PC-9 (cell line): ENCODE data around the gene LIF. TPM values are rescaled to one million over a fixed set of nuclear protein-coding genes. Genes with fewer than 3 reads are reported as not detected.

Experiments used
- BruUV-seq: library from RNA; stranded (reverse); fragments of 400-500 nt; replicated peaks from 2 replicates; lab custom pipeline; 2021; lab: Mats Ljungman, UMichigan
- CTCF ChIA-PET: fragments of 300-600 bp; sonication (Branson Sonifier 250); formaldehyde crosslinking; loops from one replicate; lab custom pipeline; 2022; ENCODE audit warnings: antibody characterized with exemption; lab: Charles Lee
- POLR2A ChIA-PET: fragments of 300-600 bp; sonication (Branson Sonifier 250); formaldehyde crosslinking; loops from one replicate; lab custom pipeline; 2022; ENCODE audit warnings: antibody characterized with exemption; ENCODE audit not compliant: unreplicated experiment; lab: Charles Lee
- DNase-seq, 2 experiments: peaks; one replicate each; pipeline versions ENCODE4 v3.0.0 to v3.0.0-alpha.2; 2015 to 2022; ENCODE audit warnings: mixed read lengths in 1 of 2
- H2AFZ ChIP-seq: fragments of 200-600 bp; sonication (generic); 2 replicates; pipeline ENCODE4 v1.8.1; 2017; ENCODE audit warnings: antibody characterized with exemption
- H3F3A ChIP-seq: fragments of 200-600 bp; sonication (generic); 2 replicates; pipeline ENCODE4 v1.8.1; 2017; ENCODE audit warnings: antibody characterized with exemption, mild to moderate bottlenecking, low read depth; ENCODE audit not compliant: insufficient read depth
- H3K27ac ChIP-seq: fragments of 200-600 bp; sonication (generic); 2 replicates; pipeline ENCODE4 v1.6.1; 2016; ENCODE audit warnings: mixed run types
- H3K27me3 ChIP-seq: fragments of 200-600 bp; sonication (generic); 2 replicates; pipeline ENCODE4 v1.6.1; 2016; ENCODE audit warnings: low read depth, mixed run types; ENCODE audit not compliant: insufficient read depth
- H3K36me3 ChIP-seq: fragments of 200-600 bp; sonication (generic); 2 replicates; pipeline ENCODE4 v1.6.1; 2016; ENCODE audit warnings: low read depth, mixed run types
- H3K4me1 ChIP-seq: fragments of 200-600 bp; sonication (generic); replicated peaks from 2 replicates; pipeline ENCODE4 v1.6.1; 2016; ENCODE audit warnings: mixed run types; ENCODE audit not compliant: insufficient read depth
- H3K4me2 ChIP-seq: fragments of 200-600 bp; sonication (generic); 2 replicates; pipeline ENCODE4 v1.6.1; 2017; ENCODE audit warnings: mixed run types
- H3K4me3 ChIP-seq: fragments of 200-600 bp; sonication (generic); 2 replicates; pipeline ENCODE4 v1.6.1; 2016; ENCODE audit warnings: mixed run types
- H3K79me2 ChIP-seq: fragments of 200-600 bp; sonication (generic); 2 replicates; pipeline ENCODE4 v1.6.1; 2017; ENCODE audit warnings: low read depth, mixed run types
- H3K9me2 ChIP-seq: fragments of 200-600 bp; sonication (generic); 2 replicates; pipeline ENCODE4 v1.8.1; 2017; ENCODE audit warnings: mild to moderate bottlenecking; ENCODE audit not compliant: insufficient read depth
- H3K9me3 ChIP-seq: fragments of 200-600 bp; sonication (generic); 2 replicates; pipeline ENCODE4 v1.8.1; 2016; ENCODE audit warnings: low read depth; ENCODE audit not compliant: insufficient read depth
- H4K20me1 ChIP-seq: fragments of 200-600 bp; sonication (generic); 2 replicates; pipeline ENCODE4 v1.8.1; 2017; ENCODE audit not compliant: insufficient read depth
- EZH2 ChIP-seq: fragments of 200-600 bp; sonication (generic); IDR thresholded peaks from 2 replicates; pipeline ENCODE4 v1.8.0; 2017; ENCODE audit warnings: antibody characterized with exemption, low read depth
- intact Hi-C: fragments of 100-400 bp; cut with micrococcal nuclease; formaldehyde crosslinking; loops from one replicate; pipeline ENCODE4 v1.10.0; 2022; ENCODE audit not compliant: unreplicated experiment
- total RNA-seq: library from RNA; stranded (reverse); gene quantifications from 2 replicates; pipeline ENCODE4 v1.2.3, GENCODE V29; 2021
- TF ChIP-seq, protein P1 (sequence below): fragments of 200-600 bp; sonication (generic); conservative IDR thresholded peaks from 2 replicates; pipeline ENCODE4 v1.6.1; 2017; ENCODE audit warnings: mixed run types, antibody characterized with exemption, mild to moderate bottlenecking, moderate library complexity

LIF gene
- total RNA-seq, 1 experiment from 2014 or later: 17.4 TPM

DNA sequence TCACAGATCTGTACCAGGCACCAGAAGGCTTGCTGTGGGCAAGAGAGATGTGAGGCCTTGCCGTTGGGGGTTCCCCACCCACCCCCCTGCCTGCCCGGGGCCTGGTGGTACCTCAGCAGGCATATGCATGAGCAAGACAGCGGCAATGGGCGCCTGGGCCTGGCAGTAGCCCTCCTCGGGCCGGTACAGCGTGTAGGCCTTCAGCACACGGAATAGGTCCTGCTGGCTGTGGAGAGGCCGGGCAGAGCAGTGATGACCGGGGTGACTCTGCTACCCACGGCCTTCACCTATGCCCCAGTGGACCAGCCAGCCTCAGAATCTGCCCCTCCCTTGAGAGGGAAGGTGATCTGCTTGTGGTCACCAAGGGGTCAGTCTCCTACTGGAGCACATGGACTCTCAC, 48.3 kb upstream of the LIF start:
- TF ChIP-seq EZH2: no peak
- TF ChIP-seq, protein P1, sequence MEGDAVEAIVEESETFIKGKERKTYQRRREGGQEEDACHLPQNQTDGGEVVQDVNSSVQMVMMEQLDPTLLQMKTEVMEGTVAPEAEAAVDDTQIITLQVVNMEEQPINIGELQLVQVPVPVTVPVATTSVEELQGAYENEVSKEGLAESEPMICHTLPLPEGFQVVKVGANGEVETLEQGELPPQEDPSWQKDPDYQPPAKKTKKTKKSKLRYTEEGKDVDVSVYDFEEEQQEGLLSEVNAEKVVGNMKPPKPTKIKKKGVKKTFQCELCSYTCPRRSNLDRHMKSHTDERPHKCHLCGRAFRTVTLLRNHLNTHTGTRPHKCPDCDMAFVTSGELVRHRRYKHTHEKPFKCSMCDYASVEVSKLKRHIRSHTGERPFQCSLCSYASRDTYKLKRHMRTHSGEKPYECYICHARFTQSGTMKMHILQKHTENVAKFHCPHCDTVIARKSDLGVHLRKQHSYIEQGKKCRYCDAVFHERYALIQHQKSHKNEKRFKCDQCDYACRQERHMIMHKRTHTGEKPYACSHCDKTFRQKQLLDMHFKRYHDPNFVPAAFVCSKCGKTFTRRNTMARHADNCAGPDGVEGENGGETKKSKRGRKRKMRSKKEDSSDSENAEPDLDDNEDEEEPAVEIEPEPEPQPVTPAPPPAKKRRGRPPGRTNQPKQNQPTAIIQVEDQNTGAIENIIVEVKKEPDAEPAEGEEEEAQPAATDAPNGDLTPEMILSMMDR: no peak
- ChIA-PET POLR2A (interaction anchor here (0.7 kb wide), 1 partner anchor 22 kb away, joined by 3 read pairs; no protein-coding TSS in a partner anchor), CTCF (no interaction called here)
- no peaks in the 10 kb centered on the region for H4K20me1 ChIP-seq
- peaks cover 19% of the 10 kb centered on the region for H3K79me2 ChIP-seq
- peaks cover 8% of the 10 kb centered on the region for H3K36me3 ChIP-seq
- no peak overlapping the region for H3K4me2 ChIP-seq
- no peak overlapping the region for H3K4me3 ChIP-seq
- peaks cover 56% of the 10 kb centered on the region for H3K4me1 ChIP-seq
- no peaks in the 10 kb centered on the region for H3K27me3 ChIP-seq
- no peak overlapping the region for H2AFZ ChIP-seq
- no peak for DNase-seq
- no peaks in the 10 kb centered on the region for H3K9me3 ChIP-seq
- BruUV-seq: no TSS peak
- no peaks in the 10 kb centered on the region for H3K9me2 ChIP-seq
- intact Hi-C loops: no loop called here
- peaks cover 44% of the 10 kb centered on the region for H3F3A ChIP-seq
- H3K27ac ChIP-seq: no peak overlapping the region

DNA sequence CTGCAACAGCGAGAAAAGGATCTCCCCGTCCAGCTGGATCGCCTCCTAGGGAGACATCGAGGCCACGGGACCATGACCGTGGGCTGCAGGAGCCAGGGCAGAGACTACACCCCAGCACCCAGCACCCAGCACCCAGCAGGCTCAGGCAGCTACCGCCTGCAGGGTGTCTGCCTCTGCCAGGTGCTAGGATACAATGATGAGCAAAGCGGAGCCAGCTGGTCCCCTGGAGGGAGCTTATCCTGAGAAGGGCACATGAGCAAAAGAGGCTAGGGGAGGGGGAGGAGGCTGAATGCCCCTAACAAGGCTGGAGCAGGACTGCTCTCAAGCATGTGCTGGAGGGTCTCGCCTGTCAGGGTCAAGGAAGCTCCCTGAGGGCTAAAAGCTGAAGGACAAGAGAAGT, 47.5 kb upstream of the LIF start:
- ChIA-PET POLR2A (no interaction called here), CTCF (no interaction called here)
- DNase-seq: no peak
- H2AFZ ChIP-seq: no peak overlapping the region
- BruUV-seq: no TSS peak
- H3K4me3 ChIP-seq: no peak overlapping the region
- H4K20me1 ChIP-seq: no peaks in the 10 kb centered on the region
- intact Hi-C loops: no loop called here
- no peaks in the 10 kb centered on the region for H3K27me3 ChIP-seq
- no peaks in the 10 kb centered on the region for H3K9me2 ChIP-seq
- no peak for TF ChIP-seq EZH2
- TF ChIP-seq, protein P1: no peak
- H3K27ac ChIP-seq: no peak overlapping the region
- H3K4me2 ChIP-seq: no peak overlapping the region
- peaks cover 8% of the 10 kb centered on the region for H3K36me3 ChIP-seq
- H3K9me3 ChIP-seq: no peaks in the 10 kb centered on the region
- peaks cover 39% of the 10 kb centered on the region for H3F3A ChIP-seq
- H3K4me1 ChIP-seq: peaks cover 51% of the 10 kb centered on the region
- H3K79me2 ChIP-seq: peaks cover 11% of the 10 kb centered on the region; the same call in 1 of the 2 replicates

DNA sequence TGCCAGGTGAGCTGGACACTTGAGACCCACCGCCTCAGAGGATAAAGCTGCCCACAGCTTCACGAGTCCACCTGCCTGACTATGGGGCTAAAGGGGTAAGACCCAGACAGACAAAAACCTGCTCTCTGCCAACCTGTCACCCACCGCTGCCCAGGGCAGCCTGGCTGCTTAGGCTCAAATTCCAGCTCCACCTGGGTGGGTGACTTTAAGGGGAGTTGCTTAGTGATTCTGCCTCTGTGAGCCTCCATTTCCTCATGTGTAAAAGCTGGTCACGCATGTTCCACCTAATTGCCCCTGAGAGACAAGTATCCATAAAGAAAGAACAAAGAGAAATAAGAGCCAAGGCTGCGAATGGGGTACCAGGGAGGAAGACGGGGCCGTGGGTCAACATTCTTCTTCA, 46.5 kb upstream of the LIF start:
- intact Hi-C loops: no loop called here
- ChIA-PET POLR2A (no interaction called here), CTCF (no interaction called here)
- Histone ChIP-seq H4K20me1 (no peaks in the 10 kb centered on the region), H3K4me3 (no peak overlapping the region), H3K9me2 (no peaks in the 10 kb centered on the region), H2AFZ (no peak overlapping the region), H3F3A (peaks cover 36% of the 10 kb centered on the region), H3K4me1 (peaks cover 48% of the 10 kb centered on the region), H3K4me2 (no peak overlapping the region), H3K27me3 (no peaks in the 10 kb centered on the region), H3K36me3 (peaks cover 8% of the 10 kb centered on the region), H3K9me3 (no peaks in the 10 kb centered on the region), H3K27ac (no peak overlapping the region), H3K79me2 (peaks cover 8% of the 10 kb centered on the region; the same call in 1 of the 2 replicates)
- BruUV-seq: no TSS peak
- TF ChIP-seq, protein P1: no peak
- no peak for TF ChIP-seq EZH2
- DNase-seq: no peak
